Measurements from ENCODE around the gene GPN1. TPM values are rescaled to one million over a fixed set of nuclear protein-coding genes. Genes with fewer than 3 reads are reported as not detected.

GPN1 gene
- total RNA-seq, 2 experiments from 2014 or later: 60.7 to 62.5 TPM

- POLR2A ChIA-PET: interaction anchor here (0.6 kb wide), 1 partner anchor 21 kb away, joined by 4 read pairs; no protein-coding TSS in a partner anchor
- CTCF ChIA-PET: interaction anchor here (1.0 to 2.0 kb wide), 5 partner anchors 10 to 232 kb away, joined by 3 to 10 read pairs (median 5); no protein-coding TSS in a partner anchor
Measured at GRCh38 chr2:27663285-27664153, 34.7 kb downstream of the GPN1 start, which contains the start of the genes SLC4A1AP and SUPT7L. Gene SLC4A1AP (plus strand): TSS chr2:27663889. CDS start chr2:27663915, 26 bp downstream. Gene SUPT7L (minus strand): TSS chr2:27663614. CDS start chr2:27662192, 1,422 bp downstream.

GRCh38 chr2:27664154-27664574 lies 35.3 kb downstream of the GPN1 start:
- POLR2A ChIA-PET: interaction anchor here (0.6 kb wide), 2 partner anchors 20 to 746 kb away, joined by 4 to 5 read pairs; no protein-coding TSS in a partner anchor

GRCh38 chr2:27664622-27665363 lies 35.9 kb downstream of the GPN1 start:
- POLR2A ChIA-PET: interaction anchor here (0.6 kb wide), 1 partner anchor 746 kb away, joined by 5 read pairs; no protein-coding TSS in a partner anchor
- CTCF ChIA-PET: interaction anchor here (1.6 to 2.0 kb wide), 3 partner anchors 9 to 18 kb away, joined by 5 to 10 read pairs (median 6); no protein-coding TSS in a partner anchor

More at GRCh38 chr2:27664154-27664574, 35.3 kb downstream of the GPN1 start:
- CTCF ChIA-PET: interaction anchor here (1.0 to 2.0 kb wide), 5 partner anchors 10 to 233 kb away, joined by 3 to 10 read pairs (median 5); no protein-coding TSS in a partner anchor

DNA sequence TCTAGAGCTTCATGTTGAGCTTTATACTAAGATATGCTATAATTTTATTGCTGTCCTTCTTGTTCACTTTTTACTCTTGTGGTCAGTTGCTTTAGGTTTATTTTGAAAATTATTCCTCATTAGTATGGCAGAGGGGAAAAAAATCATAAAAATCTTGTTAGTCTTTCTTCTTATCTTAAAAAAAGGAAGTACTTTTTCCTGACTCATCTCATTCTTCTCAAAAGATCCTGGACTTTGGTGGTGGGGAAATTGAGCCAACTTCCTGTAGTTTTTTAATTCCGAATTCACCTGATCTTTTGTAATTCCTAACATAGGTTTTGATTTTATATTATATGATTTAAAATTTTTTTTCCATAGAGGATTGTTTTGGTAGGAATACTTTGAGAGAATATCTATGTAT lies 38.6 kb downstream of the GPN1 start:
- ChIA-PET CTCF (no interaction called here), POLR2A (no interaction called here)

GRCh38 chr2:27671235-27671634 lies 42.4 kb downstream of the GPN1 start:
- CTCF ChIA-PET: no interaction called here
- POLR2A ChIA-PET: no interaction called here

DNA sequence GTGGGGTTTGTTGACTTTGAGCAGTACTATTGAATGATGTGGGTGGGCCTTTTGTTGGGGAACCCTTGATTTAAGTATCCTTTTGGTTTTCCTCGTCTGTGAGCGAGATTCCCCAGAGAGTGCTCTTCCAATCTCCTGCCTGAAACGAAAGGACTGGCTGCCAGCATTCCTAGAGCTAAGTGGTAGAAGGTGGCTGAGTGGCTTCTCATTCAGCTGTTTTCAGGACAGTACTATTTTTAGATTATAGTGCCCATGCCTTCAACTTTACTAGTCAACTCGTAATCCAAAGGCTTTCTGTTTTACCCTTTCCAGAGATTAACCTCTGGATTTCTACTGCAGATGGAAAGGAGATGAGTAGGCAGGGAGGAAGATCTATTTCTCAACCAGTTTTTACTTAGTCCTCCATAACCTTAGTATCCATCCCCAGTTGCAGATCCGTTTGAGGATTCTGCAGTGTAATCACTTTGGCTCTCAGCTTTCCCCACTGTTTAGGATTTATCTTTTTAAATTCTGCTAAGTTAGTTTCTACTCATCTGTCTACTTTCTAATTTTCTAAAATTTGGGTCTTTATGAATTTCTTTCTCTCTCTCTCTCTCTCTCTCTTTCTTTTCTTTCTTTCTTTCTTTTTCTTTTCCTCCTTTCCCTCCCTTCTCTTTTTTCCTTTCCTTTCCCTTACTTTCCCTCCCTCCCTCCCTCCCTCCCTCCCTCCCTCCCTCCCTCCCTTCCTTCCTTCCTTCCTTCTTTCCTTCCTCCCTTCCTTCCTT lies 44.1 kb downstream of the GPN1 start:
- CTCF ChIA-PET: interaction anchor here (0.6 to 0.9 kb wide), 2 partner anchors 9 to 10 kb away, joined by 3 to 4 read pairs; no protein-coding TSS in a partner anchor
- POLR2A ChIA-PET: no interaction called here

- POLR2A ChIA-PET: no interaction called here
- CTCF ChIA-PET: interaction anchor here (1.4 to 1.7 kb wide), 2 partner anchors 12 to 15 kb away, joined by 4 to 6 read pairs; no protein-coding TSS in a partner anchor
Measured at GRCh38 chr2:27680571-27680970, 51.7 kb downstream of the GPN1 start.

- POLR2A ChIA-PET: interaction anchor here (0.6 to 1.4 kb wide), 4 partner anchors 29 to 1032 kb away, joined by 3 to 6 read pairs (median 4); partner anchors contain the start of gene PPM1G
Measured at GRCh38 chr2:27681841-27682240, 53.0 kb downstream of the GPN1 start.

DNA sequence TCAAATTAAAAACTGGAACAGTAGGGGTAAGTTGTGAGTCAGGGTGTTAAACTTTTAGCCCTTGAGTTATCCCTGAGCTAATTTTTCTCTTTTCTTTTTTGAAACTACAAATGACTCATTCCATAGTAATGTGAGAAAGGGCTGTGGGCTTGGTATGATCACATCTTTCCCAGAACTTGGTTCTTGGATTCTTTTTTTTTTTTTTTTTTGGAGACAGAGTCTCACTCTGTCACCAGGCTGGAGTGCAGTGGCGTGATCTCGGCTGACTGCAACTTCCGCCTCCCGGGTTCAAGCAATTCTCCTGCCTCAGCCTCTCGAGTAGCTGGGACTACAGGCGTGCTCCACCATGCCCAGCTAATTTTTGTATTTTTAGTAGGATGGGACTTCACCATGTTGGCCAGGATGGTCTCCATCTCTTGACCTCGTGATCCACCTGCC lies 53.5 kb downstream of the GPN1 start:
- ChIA-PET POLR2A (interaction anchor here (0.6 to 1.4 kb wide), 5 partner anchors 29 to 1506 kb away, joined by 3 to 6 read pairs (median 4); partner anchors contain the start of gene PPM1G), CTCF (interaction anchor here (0.5 to 2.4 kb wide), 19 partner anchors 9 to 741 kb away, joined by 3 to 13 read pairs (median 5); partner anchors contain the start of genes CCDC121, FNDC4, GCKR and GPN1)

More at GRCh38 chr2:27681841-27682240, 53.0 kb downstream of the GPN1 start:
- CTCF ChIA-PET: interaction anchor here (0.7 to 2.4 kb wide), 13 partner anchors 8 to 252 kb away, joined by 3 to 13 read pairs (median 5); partner anchors contain the start of genes CCDC121, GPN1, SLC4A1AP and SUPT7L

GRCh38 chr2:27683390-27684071 lies 54.7 kb downstream of the GPN1 start:
- ChIA-PET POLR2A (interaction anchor here (0.7 to 0.9 kb wide), 2 partner anchors 276 to 313 kb away, joined by 3 read pairs; partner anchors contain the start of gene SNX17), CTCF (interaction anchor here (0.5 to 2.4 kb wide), 28 partner anchors 9 to 1510 kb away, joined by 3 to 13 read pairs (median 4); partner anchors contain the start of genes CCDC121, FNDC4, GCKR and GPN1)

DNA sequence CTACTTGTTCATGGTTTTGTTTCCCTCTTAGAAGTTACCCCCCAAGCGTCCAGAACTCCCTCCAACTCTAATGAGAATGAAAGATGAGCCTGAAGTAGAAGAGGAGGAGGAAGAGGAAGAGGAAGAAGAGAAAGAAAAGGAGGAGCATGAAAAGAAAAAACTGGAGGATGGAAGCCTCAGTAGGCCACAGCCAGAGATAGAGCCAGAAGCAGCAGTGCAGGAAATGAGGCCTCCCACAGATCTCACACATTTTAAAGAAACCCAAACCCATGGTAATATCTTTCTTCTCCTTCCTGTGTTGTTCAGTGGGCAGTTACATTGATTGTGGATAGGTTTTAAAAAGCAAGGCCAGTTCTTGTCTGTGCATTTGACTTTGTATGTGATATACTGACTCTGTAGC lies 56.2 kb downstream of the GPN1 start:
- CTCF ChIA-PET: interaction anchor here (0.6 to 1.2 kb wide), 2 partner anchors 19 to 28 kb away, joined by 4 read pairs; no protein-coding TSS in a partner anchor
- POLR2A ChIA-PET: interaction anchor here (0.7 kb wide), 1 partner anchor 21 kb away, joined by 4 read pairs; no protein-coding TSS in a partner anchor

DNA sequence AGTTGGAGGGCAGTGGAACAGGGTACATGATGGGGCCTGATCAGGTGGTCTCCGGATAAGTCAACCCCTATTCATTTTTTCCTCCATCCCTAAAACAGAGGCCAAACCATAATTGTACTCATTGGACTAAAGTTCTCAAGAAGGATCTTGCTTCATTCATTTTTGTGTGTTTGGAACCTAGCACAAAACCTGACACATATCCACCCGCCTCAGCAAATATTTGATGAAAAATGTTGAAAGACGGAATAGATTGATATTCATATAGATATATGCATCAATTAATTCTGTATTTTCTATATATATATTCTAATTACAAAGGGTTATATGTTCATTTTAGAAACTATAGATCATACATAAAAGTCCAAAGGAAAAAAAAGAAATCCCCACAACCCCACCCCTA lies 56.7 kb downstream of the GPN1 start:
- CTCF ChIA-PET: interaction anchor here (0.6 to 1.2 kb wide), 2 partner anchors 18 to 27 kb away, joined by 4 read pairs; no protein-coding TSS in a partner anchor
- POLR2A ChIA-PET: interaction anchor here (0.6 kb wide), 1 partner anchor 57 kb away, joined by 3 read pairs; no protein-coding TSS in a partner anchor

- CTCF ChIA-PET: no interaction called here
- POLR2A ChIA-PET: no interaction called here
Measured at GRCh38 chr2:27687232-27687631, 58.4 kb downstream of the GPN1 start.

GRCh38 chr2:27689424-27689823 lies 60.6 kb downstream of the GPN1 start:
- ChIA-PET CTCF (no interaction called here), POLR2A (no interaction called here)

DNA sequence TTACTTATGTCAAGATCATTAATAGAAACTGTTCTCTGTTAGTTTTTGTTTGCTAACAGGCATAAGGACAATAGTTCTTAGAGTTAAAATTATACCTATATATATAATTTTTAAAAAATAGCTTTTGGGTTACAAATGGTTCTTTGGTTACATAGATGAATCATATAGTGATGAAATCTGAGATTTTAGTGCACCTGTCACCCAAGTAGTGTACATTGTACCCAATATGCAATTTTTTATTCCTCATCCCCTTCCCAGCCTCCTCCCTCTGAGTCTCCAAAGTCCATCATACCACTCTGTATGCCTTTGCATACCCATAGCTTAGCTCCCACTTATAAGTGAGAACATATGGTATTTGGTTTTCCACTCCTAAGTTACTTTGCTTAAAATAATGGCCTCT lies 61.2 kb downstream of the GPN1 start:
- CTCF ChIA-PET: no interaction called here
- POLR2A ChIA-PET: no interaction called here

DNA sequence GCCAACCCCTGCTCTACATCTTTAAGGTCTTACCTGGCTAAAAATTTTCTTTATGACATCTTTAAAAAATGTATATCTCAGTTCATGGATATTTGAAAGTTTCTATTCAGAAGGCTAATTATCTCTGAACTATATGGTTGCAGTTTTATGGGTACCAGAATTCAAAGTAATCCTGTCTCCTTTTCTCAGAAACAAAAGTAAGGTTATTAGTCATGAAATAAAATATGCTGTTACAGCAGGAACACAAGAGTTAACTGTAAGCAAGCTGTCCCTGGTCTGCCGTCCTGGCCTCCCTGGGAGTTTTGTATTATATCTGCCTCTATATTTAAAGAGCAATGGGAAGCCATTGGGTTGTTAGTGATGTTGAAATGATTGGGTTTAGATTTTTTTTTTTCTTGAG lies 68.8 kb downstream of the GPN1 start:
- ChIA-PET POLR2A (no interaction called here), CTCF (no interaction called here)
